Loucy (cell line): ENCODE results near the gene SNTA1.

Experiments used
- H2AFZ ChIP-seq: fragments of 200-600 bp; sonication (generic); 2 replicates; pipeline ENCODE4 v1.6.0; 2016; ENCODE audit warnings: antibody characterized with exemption, mild to moderate bottlenecking, low read length, moderate library complexity
- H3F3A ChIP-seq: fragments of 200-600 bp; 2 replicates; pipeline ENCODE4 v1.6.0; 2016; ENCODE audit warnings: antibody characterized with exemption, low read depth, mild to moderate bottlenecking
- H3K27me3 ChIP-seq: fragments of 200-600 bp; sonication (generic); 2 replicates; pipeline ENCODE4 v1.6.1; 2014; ENCODE audit warnings: low read length, mild to moderate bottlenecking; ENCODE audit not compliant: insufficient read depth, poor library complexity, severe bottlenecking
- H3K36me3 ChIP-seq: fragments of 200-600 bp; sonication (generic); 2 replicates; pipeline ENCODE4 v1.6.1; 2016; ENCODE audit warnings: low read length; ENCODE audit not compliant: insufficient read depth
- H3K4me1 ChIP-seq: fragments of 200-600 bp; sonication (generic); 2 replicates; pipeline ENCODE4 v1.5.1; 2014; ENCODE audit warnings: low read length, mild to moderate bottlenecking; ENCODE audit not compliant: insufficient read depth, poor library complexity, severe bottlenecking
- H3K4me2 ChIP-seq: fragments of 200-600 bp; sonication (generic); 2 replicates; pipeline ENCODE4 v1.6.0; 2014; ENCODE audit warnings: antibody characterized with exemption, low read length, low read depth, mild to moderate bottlenecking; ENCODE audit not compliant: poor library complexity, severe bottlenecking
- H3K4me3 ChIP-seq: fragments of 200-600 bp; sonication (generic); 2 replicates; pipeline ENCODE4 v1.5.1; 2014; ENCODE audit warnings: low read length, mild to moderate bottlenecking, mixed read lengths; ENCODE audit not compliant: poor library complexity, severe bottlenecking
- H3K79me2 ChIP-seq: fragments of 200-600 bp; sonication (generic); 2 replicates; pipeline ENCODE4 v1.6.1; 2014; ENCODE audit warnings: low read length; ENCODE audit not compliant: insufficient read depth
- H3K9ac ChIP-seq: fragments of 200-600 bp; sonication (generic); 2 replicates; pipeline ENCODE4 v1.6.0; 2014; ENCODE audit warnings: mild to moderate bottlenecking, low read depth, low read length, moderate library complexity; ENCODE audit not compliant: poor library complexity, severe bottlenecking
- H3K9me2 ChIP-seq: fragments of 200-600 bp; sonication (generic); replicated peaks from 2 replicates; pipeline ENCODE4 v1.6.1; 2016; ENCODE audit warnings: low read depth, low read length, mixed read lengths
- H3K9me3 ChIP-seq: fragments of 200-600 bp; sonication (generic); 2 replicates; pipeline ENCODE4 v1.6.1; 2014; ENCODE audit warnings: mild to moderate bottlenecking, antibody characterized with exemption, low read length, low read depth; ENCODE audit not compliant: insufficient read depth
- H4K20me1 ChIP-seq: fragments of 200-600 bp; sonication (generic); 2 replicates; pipeline ENCODE4 v1.6.0; 2014; ENCODE audit warnings: antibody characterized with exemption, low read length, mild to moderate bottlenecking; ENCODE audit not compliant: insufficient read depth, poor library complexity, severe bottlenecking
- EZH2phosphoT487 ChIP-seq: fragments of 200-600 bp; IDR thresholded peaks from 2 replicates; pipeline ENCODE4 v1.6.1; 2018; ENCODE audit warnings: antibody characterized with exemption, mild to moderate bottlenecking, moderate library complexity, borderline replicate concordance
- TF ChIP-seq, protein P1 (sequence below): fragments of 200-600 bp; sonication (generic); conservative IDR thresholded peaks from 2 replicates; pipeline ENCODE4 v1.5.1; 2014; ENCODE audit warnings: mild to moderate bottlenecking, antibody characterized with exemption, low read length

SNTA1 gene

DNA sequence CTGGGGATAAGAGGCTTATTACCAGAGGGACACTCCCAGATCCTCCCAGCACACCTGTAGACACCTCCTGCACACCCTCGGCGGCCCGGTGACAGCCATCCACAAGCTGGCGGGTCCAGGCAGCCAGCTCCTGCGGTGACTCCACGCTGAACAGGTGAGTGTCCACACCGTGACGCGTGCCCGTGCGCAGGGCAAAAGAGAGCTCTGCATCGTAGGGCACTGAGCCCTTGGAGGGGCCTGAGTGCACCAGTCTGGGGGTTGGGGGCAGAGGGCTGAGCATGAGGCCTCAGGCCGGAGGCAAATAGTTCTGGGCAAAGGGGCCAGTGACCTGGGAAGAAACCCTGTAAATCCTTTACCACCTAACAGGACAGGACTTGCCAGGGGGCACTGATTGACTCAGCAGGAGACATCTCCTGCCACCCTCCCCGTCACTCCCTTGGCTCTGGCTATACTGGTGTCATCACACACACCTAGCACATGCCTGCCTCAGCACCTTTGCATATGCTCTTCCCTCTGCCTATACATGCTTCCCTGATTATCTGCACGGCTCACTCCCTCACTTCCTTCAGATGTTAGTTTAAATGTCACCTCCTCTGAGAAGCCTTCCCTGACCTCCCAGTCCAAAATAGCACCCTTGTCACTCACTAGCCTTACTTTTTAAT, 33.4 kb downstream of the SNTA1 start:
- H4K20me1 ChIP-seq, result no peaks in the 10 kb centered on the region
- no peak overlapping the region for H3K4me3 ChIP-seq
- TF ChIP-seq, protein P1, sequence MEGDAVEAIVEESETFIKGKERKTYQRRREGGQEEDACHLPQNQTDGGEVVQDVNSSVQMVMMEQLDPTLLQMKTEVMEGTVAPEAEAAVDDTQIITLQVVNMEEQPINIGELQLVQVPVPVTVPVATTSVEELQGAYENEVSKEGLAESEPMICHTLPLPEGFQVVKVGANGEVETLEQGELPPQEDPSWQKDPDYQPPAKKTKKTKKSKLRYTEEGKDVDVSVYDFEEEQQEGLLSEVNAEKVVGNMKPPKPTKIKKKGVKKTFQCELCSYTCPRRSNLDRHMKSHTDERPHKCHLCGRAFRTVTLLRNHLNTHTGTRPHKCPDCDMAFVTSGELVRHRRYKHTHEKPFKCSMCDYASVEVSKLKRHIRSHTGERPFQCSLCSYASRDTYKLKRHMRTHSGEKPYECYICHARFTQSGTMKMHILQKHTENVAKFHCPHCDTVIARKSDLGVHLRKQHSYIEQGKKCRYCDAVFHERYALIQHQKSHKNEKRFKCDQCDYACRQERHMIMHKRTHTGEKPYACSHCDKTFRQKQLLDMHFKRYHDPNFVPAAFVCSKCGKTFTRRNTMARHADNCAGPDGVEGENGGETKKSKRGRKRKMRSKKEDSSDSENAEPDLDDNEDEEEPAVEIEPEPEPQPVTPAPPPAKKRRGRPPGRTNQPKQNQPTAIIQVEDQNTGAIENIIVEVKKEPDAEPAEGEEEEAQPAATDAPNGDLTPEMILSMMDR, result no peak
- TF ChIP-seq EZH2phosphoT487, result no peak
- no peak overlapping the region for H3K4me2 ChIP-seq
- H3K9me3 ChIP-seq, result no peaks in the 10 kb centered on the region
- no peaks in the 10 kb centered on the region for H3F3A ChIP-seq
- H3K79me2 ChIP-seq, result no peaks in the 10 kb centered on the region
- no peaks in the 10 kb centered on the region for H3K36me3 ChIP-seq
- H3K9ac ChIP-seq, result no peak overlapping the region
- H3K27me3 ChIP-seq, result no peaks in the 10 kb centered on the region
- no peaks in the 10 kb centered on the region for H3K9me2 ChIP-seq
- H3K4me1 ChIP-seq, result no peaks in the 10 kb centered on the region
- no peak overlapping the region for H2AFZ ChIP-seq

DNA sequence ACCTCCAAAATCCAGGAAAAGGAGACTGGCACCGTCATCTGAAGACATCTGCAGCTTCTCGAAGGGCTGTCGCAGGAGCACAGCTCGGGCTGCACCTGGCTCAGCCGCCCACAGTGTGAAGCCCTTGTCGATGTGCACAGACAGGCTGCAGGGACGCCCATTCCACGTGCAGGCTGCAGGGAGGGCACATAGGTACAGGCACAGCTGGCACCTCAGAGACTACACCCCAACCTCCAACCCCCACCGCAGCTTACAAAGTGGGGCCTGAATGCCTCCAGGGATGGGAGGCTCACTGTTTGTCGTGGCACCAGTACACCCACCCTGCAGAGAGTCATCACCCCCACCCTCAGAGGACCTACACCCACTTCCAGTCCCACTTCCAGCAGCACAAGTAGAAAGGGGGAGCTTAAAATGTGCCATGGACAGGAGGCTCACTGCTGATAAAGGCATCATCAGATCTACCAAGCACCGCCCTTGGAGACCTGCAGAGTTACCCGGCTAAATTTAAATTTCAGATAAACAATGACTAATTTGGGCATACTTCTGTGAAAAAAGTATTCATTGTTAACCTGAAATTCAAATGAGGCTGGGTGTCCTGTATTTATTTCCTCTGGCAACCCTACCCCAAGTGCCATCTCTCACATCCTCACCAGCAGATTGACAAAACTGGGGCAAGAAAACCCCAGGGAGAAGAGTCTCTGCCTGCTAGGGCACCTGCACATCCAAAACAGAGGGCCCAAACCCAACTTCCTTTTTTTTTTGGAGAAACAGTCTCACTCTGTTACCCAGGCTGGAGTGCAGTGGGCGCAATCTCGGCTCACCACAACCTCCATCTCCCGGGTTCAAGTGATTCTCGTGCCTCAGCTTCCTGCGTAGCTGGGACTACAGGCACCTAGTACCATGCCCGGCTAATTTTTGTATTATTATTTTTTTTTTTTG, 34.6 kb downstream of the SNTA1 start:
- no peak overlapping the region for H3K4me2 ChIP-seq
- no peaks in the 10 kb centered on the region for H3K79me2 ChIP-seq
- no peaks in the 10 kb centered on the region for H3K9me2 ChIP-seq
- H3K4me1 ChIP-seq, result no peaks in the 10 kb centered on the region
- H3K36me3 ChIP-seq, result no peaks in the 10 kb centered on the region
- H3K9ac ChIP-seq, result no peak overlapping the region
- no peaks in the 10 kb centered on the region for H3K27me3 ChIP-seq
- TF ChIP-seq, protein P1, result no peak
- no peak for TF ChIP-seq EZH2phosphoT487
- H2AFZ ChIP-seq, result no peak overlapping the region
- H3K4me3 ChIP-seq, result no peak overlapping the region
- H3F3A ChIP-seq, result no peaks in the 10 kb centered on the region
- no peaks in the 10 kb centered on the region for H4K20me1 ChIP-seq
- H3K9me3 ChIP-seq, result no peaks in the 10 kb centered on the region

DNA sequence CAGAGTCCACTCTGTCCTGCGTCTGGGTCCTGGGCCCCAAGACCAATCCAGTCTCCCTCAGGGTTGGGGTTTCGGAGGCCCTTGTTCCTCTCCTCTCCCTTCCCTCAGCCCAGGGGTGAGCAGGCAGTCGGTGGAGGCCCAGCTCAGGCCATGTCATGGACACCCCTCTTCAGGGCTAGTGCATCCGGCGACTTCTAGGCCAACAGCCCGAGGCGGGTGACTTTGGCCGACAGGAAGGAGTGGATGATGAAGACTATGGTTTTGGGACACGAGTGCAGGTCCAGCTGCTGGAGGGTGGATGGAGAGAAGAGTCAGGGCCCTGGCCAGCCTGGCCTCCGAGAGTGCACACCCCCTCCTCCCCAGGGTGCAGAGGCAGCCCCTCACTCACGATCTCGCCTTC, 35.2 kb downstream of the SNTA1 start:
- Histone ChIP-seq H3K36me3 (no peaks in the 10 kb centered on the region), H2AFZ (no peak overlapping the region), H3K4me3 (no peak overlapping the region), H3K9me2 (no peaks in the 10 kb centered on the region), H3K27me3 (no peaks in the 10 kb centered on the region), H3K4me2 (no peak overlapping the region), H3K9ac (no peak overlapping the region), H3K4me1 (no peaks in the 10 kb centered on the region), H3F3A (no peaks in the 10 kb centered on the region), H3K9me3 (no peaks in the 10 kb centered on the region), H3K79me2 (no peaks in the 10 kb centered on the region), H4K20me1 (no peaks in the 10 kb centered on the region)
- TF ChIP-seq, protein P1, result no peak
